HG02943 (cell line): ENCODE results near the gene TRIP12.
"Not testable (repeated sequence)": the region's sequence is repeated elsewhere in the genome, so short reads cannot be mapped to it uniquely, and the experiment has no call there.

Source experiments
- ATAC-seq: cut with Tn5 transposase; IDR thresholded peaks from one replicate; pipeline ENCODE4 v1.9.1; 2021; ENCODE audit warnings: mild to moderate bottlenecking, low read depth, moderate library complexity; ENCODE audit not compliant: unreplicated experiment

TRIP12 gene

GRCh38 chr2:229921892-229922448, at the start of gene TRIP12:
TRIP12 (minus strand) TSS chr2:229922009; CDS start chr2:229880079, 41,930 bp downstream.
- ATAC-seq, result peak; percentile 56

DNA sequence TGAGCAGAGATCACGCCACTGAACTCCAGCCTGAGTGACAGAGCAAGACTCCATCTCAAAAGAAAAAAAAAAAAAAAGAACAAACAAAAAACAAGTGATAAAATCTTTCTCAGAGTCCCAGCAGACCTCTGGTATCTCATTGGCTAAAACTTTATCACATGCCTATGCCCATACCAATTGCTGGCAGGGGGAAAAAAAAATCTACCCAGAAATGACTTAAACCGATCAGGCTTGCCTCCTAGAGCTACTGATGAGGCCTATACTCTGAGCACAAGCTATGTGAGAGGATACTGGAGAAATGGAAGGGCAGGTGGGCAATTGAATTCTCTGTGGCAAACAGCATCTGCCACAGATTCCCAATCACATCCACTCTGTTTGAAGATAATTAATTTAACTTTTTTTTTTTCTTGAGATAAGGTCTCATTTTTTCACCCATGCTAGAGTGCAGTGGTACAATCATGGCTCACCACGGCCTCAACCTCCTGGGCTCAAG, 49.5 kb upstream of the TRIP12 start:
- no peak for ATAC-seq

- ATAC-seq, result no peak
Observed at GRCh38 chr2:229970406-229970805, 48.6 kb upstream of the TRIP12 start.

GRCh38 chr2:229969921-229970320, 48.1 kb upstream of the TRIP12 start:
- no peak for ATAC-seq

DNA sequence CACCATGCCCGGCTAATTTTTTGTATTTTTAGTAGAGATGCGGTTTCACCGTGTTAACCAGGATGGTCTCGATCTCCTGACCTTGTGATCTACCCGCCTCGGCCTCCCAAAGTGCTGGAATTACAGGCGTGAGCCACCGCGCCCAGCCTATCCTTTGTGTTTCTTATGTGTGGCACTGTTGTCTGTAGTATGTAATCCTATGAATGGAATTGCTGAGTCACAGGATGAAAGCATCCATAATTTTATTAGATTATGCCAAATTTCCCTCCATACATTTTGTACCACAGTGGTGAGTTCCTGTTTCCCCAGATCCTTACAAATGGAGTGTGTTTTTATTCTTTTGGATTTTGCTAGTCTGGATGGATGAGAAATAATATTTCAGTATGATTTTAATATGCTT, 41.8 kb upstream of the TRIP12 start:
- not testable (repeated sequence) for ATAC-seq

DNA sequence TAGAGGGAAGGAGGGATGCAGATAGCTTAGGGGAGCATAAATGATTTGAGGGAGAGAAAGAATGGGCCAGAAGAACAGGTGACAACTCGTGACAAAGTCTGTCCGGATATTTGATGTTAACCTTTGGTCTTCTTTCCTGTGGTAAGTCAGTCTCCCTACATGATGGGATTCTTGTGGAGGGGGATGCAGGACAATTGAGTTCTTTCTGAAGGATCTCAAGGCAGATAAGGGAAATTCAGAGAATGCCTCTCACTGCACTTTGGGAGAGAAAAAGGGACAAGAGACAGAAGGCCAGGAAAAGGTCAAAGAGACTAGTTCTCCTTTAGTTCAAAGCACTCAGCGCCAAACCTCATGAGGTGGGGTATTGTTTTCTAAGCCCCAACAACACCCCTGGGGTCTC, 34.7 kb upstream of the TRIP12 start:
- ATAC-seq, result no peak

- ATAC-seq, result no peak
Observed at GRCh38 chr2:229955663-229956062, 33.9 kb upstream of the TRIP12 start.

- ATAC-seq, result no peak
Observed at GRCh38 chr2:229952256-229952835, 30.5 kb upstream of the TRIP12 start.

- no peak for ATAC-seq
Observed at GRCh38 chr2:229947544-229947943, 25.7 kb upstream of the TRIP12 start.

- ATAC-seq, result no peak
Observed at GRCh38 chr2:229945975-229946374, 24.2 kb upstream of the TRIP12 start.

DNA sequence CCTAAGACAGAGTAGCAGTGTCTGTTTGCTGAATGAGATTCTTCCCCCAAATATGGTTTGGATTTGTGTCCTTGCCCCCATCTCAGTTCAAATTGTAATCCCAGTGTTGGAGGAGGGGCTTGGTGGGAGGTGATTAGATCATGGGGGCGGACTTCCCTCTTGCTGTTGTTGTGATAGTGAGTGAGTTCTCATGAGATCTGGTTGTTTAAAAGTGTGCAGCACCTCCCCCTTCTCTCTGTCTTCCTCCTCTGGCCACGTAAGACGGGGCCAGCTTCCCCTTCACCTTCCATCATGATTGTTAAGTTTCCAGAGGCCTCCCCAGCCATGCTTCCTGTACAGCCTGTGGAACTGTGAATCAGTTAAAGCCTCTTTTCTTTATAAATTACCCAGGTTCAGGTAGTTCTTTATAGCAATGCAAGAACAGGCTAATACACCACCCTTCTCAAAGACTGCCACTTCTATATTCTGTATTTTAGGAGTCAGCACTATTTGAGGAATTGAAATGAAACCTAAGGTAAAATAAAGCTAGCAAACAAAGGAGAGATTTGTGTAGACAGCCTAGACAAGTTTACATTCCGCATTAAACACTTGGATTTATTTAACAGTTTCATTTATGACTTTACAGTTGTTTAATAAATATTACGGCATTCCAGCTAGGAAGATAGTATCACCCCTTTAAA, 22.1 kb upstream of the TRIP12 start:
- ATAC-seq, result no peak

- no peak for ATAC-seq
Observed at GRCh38 chr2:229943171-229943570, 21.4 kb upstream of the TRIP12 start.

DNA sequence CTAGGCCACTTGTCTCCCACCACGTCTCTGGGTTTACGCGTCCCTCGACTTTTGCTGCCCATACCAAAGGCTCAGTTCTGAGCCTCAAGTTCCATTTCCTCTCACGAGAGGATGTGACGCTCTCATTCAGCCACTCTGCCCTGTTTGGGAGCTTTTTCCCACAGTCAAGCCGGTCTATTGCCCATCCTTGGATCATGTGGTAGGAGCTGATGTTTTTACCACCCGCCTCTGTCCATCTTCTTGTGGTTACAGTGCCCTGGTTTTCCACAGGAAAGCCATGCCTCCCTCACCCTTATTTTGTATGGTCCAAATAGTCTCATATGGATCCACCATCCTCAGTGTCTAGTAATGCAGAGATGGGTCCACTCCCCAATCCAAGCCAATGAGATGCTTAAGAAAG, 20.9 kb upstream of the TRIP12 start:
- no peak for ATAC-seq

GRCh38 chr2:229937537-229937936, 15.7 kb upstream of the TRIP12 start:
- ATAC-seq, result no peak

GRCh38 chr2:229931241-229931640, 9.4 kb upstream of the TRIP12 start:
- no peak for ATAC-seq

DNA sequence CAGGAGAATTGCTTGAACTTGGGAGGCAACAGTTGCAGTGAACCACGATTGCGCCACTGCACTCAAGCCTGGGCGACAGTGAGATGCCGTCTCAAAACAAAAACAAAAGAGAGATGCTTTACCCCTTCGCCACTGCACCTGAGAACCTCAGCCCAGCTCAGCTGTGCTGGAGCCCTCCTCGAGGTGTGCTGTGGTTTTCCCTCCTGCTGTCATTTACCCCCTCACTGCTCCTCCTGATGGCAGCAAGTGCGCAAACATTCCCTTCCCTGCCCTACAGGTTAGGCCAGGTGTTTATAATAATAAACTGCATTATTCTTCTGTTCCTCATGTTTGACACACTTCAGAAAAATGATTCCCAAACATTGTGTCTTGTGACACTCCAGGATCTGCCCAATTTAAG, 8.8 kb upstream of the TRIP12 start:
- ATAC-seq, result no peak

DNA sequence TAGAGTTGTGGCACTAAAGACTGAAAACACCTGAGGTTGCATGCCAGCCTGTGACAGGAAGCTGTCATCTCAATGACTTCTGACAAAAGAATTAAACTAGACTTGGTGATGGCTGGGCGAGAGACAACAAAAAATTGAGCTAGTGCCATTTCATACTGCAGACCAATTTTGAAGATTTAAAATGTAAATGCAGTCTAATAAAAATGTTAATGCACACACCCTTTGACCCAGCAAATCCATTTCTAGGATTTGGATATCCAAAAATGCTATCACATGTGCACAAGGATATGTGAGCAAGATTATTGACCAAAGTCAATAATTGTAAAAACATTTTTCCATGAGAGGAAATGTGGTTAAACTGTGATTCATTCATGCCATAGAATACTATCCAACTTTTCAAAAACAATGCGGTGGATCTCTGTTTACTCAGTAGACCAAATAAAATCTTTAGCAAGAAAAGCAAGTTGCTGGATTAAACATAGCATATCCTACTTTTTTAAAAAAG, 6.1 kb upstream of the TRIP12 start:
- no peak for ATAC-seq

- ATAC-seq, result no peak
Observed at GRCh38 chr2:229925201-229925600, 3.4 kb upstream of the TRIP12 start.

- ATAC-seq, result not testable (repeated sequence)
Observed at GRCh38 chr2:229924541-229924940, 2.7 kb upstream of the TRIP12 start.

- ATAC-seq, result peak; percentile 65
Observed at GRCh38 chr2:229922449-229923386, 909 bp upstream of the TRIP12 start, which contains the start of gene FBXO36. FBXO36 (plus strand) TSS chr2:229922503; CDS start chr2:229922514, 11 bp downstream.
